ENCODE results near the gene EFR3B.

EFR3B gene

GRCh38 chr2:25023333-25023732, 18.5 kb upstream of the EFR3B start (continued):
- TF ChIP-seq ZNF214 (tag by site-specific recombination; IDR thresholded peaks at IDR 0.05; ENCODE audit: borderline replicate concordance) (no peak), ZNF660 (tag by site-specific recombination; IDR thresholded peaks at IDR 0.05) (no peak), ZNF677 (tag by site-specific recombination; IDR thresholded peaks at IDR 0.05) (no peak), YY1 (tag by site-specific recombination; IDR thresholded peaks at IDR 0.05) (no peak)

GRCh38 chr2:25025229-25026007, 16.5 kb upstream of the EFR3B start:
- ChIA-PET POLR2A (interaction anchor here (0.6 kb wide), 1 partner anchor 398 kb away, joined by 3 read pairs; no protein-coding TSS in a partner anchor), CTCF (no interaction called here)
- TF ChIP-seq PBX3 (CRISPR knock-in tag; IDR thresholded peaks at IDR 0.05) (no peak), ZNF600 (tag by site-specific recombination; IDR thresholded peaks at IDR 0.05) (no peak), ZNF561 (tag by site-specific recombination; IDR thresholded peaks at IDR 0.05; ENCODE audit: borderline replicate concordance) (no peak), ZSCAN4 (tag by site-specific recombination; IDR thresholded peaks at IDR 0.05) (peak; percentile 52; the same call in 1 of the 2 replicates)
- H3K4me1 ChIP-seq (ENCODE audit: control insufficient read depth, insufficient read depth, low read length) = no peaks in the 10 kb centered on the region
- H3K9me3 ChIP-seq (ENCODE audit: control insufficient read depth, insufficient read depth, low read depth, low read length) = no peaks in the 10 kb centered on the region
- H3K4me3 ChIP-seq (ENCODE audit: low read depth, low read length) = no peak overlapping the region
- H3K27ac ChIP-seq (ENCODE audit: extremely low read depth, low read depth, low read length) = no peak overlapping the region
- no peaks in the 10 kb centered on the region for H3K36me3 ChIP-seq (ENCODE audit: control insufficient read depth in 2 of 2, insufficient read depth in 1 of 2, low read length in 2 of 2)

GRCh38 chr2:25026008-25026530, 15.8 kb upstream of the EFR3B start:
- ChIA-PET CTCF (interaction anchor here (0.5 kb wide), 1 partner anchor 13 kb away, joined by 3 read pairs; no protein-coding TSS in a partner anchor), POLR2A (interaction anchor here (0.6 kb wide), 1 partner anchor 17 kb away, joined by 6 read pairs; no protein-coding TSS in a partner anchor)
- Histone ChIP-seq H3K4me3 (ENCODE audit: low read depth, low read length) (no peak overlapping the region), H3K36me3 (ENCODE audit: control insufficient read depth in 2 of 2, insufficient read depth in 1 of 2, low read length in 2 of 2) (no peaks in the 10 kb centered on the region), H3K4me1 (ENCODE audit: control insufficient read depth, insufficient read depth, low read length) (no peaks in the 10 kb centered on the region), H3K9me3 (ENCODE audit: control insufficient read depth, insufficient read depth, low read depth, low read length) (no peaks in the 10 kb centered on the region), H3K27ac (ENCODE audit: extremely low read depth, low read depth, low read length) (no peak overlapping the region)
- TF ChIP-seq ZNF416 (tag by site-specific recombination; IDR thresholded peaks at IDR 0.05) = no peak
- TF ChIP-seq REPIN1 (tag by site-specific recombination; IDR thresholded peaks at IDR 0.05; ENCODE audit: low read depth) = no peak
- TF ChIP-seq ZBTB26 (tag by site-specific recombination; optimal IDR thresholded peaks at IDR 0.05) = no peak
- TF ChIP-seq ZNF768 (tag by site-specific recombination; IDR thresholded peaks at IDR 0.05) = no peak

- no peak for TF ChIP-seq ZNF280C (tag by site-specific recombination; IDR thresholded peaks at IDR 0.05)
- no peak for TF ChIP-seq SP3 (tag by site-specific recombination; IDR thresholded peaks at IDR 0.05)
- TF ChIP-seq ZNF202 (tag by site-specific recombination; IDR thresholded peaks at IDR 0.05; ENCODE audit: borderline replicate concordance) = no peak
- TF ChIP-seq ZNF777 (tag by site-specific recombination; IDR thresholded peaks at IDR 0.05; ENCODE audit: borderline replicate concordance) = no peak
- no peak for TF ChIP-seq ZNF830 (tag by site-specific recombination; IDR thresholded peaks at IDR 0.05; ENCODE audit: low read depth)
- TF ChIP-seq REPIN1 (tag by site-specific recombination; IDR thresholded peaks at IDR 0.05; ENCODE audit: low read depth) = no peak
- TF ChIP-seq RBAK (tag by site-specific recombination; IDR thresholded peaks at IDR 0.05) = no peak
- Histone ChIP-seq H3K36me3 (ENCODE audit: control insufficient read depth in 2 of 2, insufficient read depth in 1 of 2, low read length in 2 of 2) (no peaks in the 10 kb centered on the region), H3K9me3 (ENCODE audit: control insufficient read depth, insufficient read depth, low read depth, low read length) (no peaks in the 10 kb centered on the region), H3K4me3 (ENCODE audit: low read depth, low read length) (no peak overlapping the region), H3K27ac (ENCODE audit: extremely low read depth, low read depth, low read length) (no peak overlapping the region), H3K4me1 (ENCODE audit: control insufficient read depth, insufficient read depth, low read length) (no peaks in the 10 kb centered on the region)
- ChIA-PET CTCF (interaction anchor here (0.6 to 1.2 kb wide), 2 partner anchors 15 to 36 kb away, joined by 3 read pairs; no protein-coding TSS in a partner anchor), POLR2A (no interaction called here)
Measured at GRCh38 chr2:25029183-25029554, 12.7 kb upstream of the EFR3B start.
